ENCODE measurements around the gene SNX30. TPM values are rescaled to one million over a fixed set of nuclear protein-coding genes. Genes with fewer than 3 reads are reported as not detected.
A peak's percentile ranks its signal among the peaks of the same experiment; 100 is the strongest.

Gene SNX30
- total and polyA plus RNA-seq, 2 experiments from 2014 or later = 8.5 to 26.7 TPM

DNA sequence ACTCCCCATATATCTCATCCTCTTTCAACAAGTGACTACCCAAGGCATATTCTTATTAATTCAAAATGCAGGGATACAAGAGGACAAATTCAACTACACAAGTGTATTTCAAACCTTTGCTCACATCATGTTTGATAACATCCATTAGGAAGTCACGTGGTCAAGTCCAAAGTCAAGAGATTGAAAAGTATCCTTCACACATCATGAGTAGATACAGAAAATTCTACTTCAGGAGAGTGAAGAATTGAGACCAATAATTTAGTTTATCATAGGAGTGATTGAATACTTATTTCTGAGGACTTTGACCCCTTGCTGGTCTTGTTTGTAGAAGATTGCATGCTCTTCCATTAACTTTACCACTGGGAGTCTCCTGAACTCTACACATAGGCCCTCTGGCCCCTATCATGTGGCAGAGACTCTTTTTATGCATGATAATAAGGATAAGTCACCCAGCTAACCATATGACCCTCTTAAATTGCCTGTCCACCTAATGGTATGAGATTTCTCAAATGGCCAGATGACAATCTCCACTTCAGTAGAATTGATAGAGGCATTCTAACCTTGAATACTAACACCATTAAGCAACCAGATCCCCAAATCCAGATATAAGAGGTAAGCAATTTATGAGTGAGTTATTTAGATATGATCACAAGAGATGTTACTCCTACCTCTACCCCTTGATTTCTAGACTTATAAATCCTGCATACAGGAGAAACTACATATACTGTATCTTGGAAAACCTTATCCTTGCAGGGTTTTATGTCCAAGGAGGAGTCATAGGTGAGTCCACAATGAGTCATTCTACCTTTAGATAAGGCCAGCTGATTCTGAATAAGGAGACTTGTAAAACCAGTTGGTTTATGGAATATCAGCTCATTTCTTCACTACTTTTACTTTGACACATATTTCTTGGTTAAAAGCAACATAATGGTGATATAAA, 166.8 kb downstream of the SNX30 start:
- Histone ChIP-seq H4K20me1 (ENCODE audit: insufficient read depth) (no peaks in the 10 kb centered on the region), H2AFZ (no peak overlapping the region), H3K9me2 (ENCODE audit: insufficient read depth) (no peaks in the 10 kb centered on the region), H3K4me2 (ENCODE audit: unreplicated experiment) (no peak overlapping the region), H3K27ac (no peak overlapping the region), H3K4me1 (ENCODE audit: insufficient read depth) (no peaks in the 10 kb centered on the region), H3K4me3 (no peak overlapping the region), H3K27me3 (replicated peaks; ENCODE audit: insufficient read depth) (peaks cover 5% of the 10 kb centered on the region; the same call in 1 of the 2 replicates), H3F3A (ENCODE audit: insufficient read depth) (no peaks in the 10 kb centered on the region), H3K36me3 (ENCODE audit: low read depth) (no peaks in the 10 kb centered on the region), H3K9me3 (ENCODE audit: low read depth) (no peaks in the 10 kb centered on the region), H3K79me2 (ENCODE audit: insufficient read depth) (no peaks in the 10 kb centered on the region), H3K9ac (no peak overlapping the region)
- DNase-seq = no peak
- 23 to 38% methylated on average over 1 of the region's 1 CpG for WGBS, 2 experiments (ENCODE audit: low coverage in 1 of 2, low lambda C conversion rate in 2 of 2, missing lambda C conversion rate in 2 of 2)
- in situ Hi-C loops (cut with MboI) = no loop called here
- TF ChIP-seq EZH2phosphoT487 (IDR thresholded peaks at IDR 0.05; ENCODE audit: insufficient read depth, low read depth) = no peak
- no peak for TF ChIP-seq EZH2 (IDR thresholded peaks at IDR 0.05; ENCODE audit: insufficient read depth, poor library complexity, severe bottlenecking)

DNA sequence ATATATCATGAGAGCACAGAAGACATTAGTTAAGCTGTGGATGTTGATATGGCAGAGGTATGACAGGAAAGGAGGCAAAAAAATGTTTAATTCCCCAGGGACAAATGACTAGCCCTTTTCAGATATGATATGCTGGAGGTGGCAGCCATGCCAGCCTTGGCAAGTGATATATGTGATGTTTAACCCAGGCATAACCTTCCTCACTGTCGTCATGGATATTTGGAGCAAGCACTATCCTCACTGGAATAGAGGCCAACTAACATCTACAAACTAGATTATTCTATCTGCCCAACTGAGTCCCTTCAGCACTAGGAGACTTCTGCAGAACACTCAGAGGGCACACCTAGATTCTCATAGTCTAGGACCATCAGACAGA, 167.4 kb downstream of the SNX30 start:
- Histone ChIP-seq H3F3A (ENCODE audit: insufficient read depth) (no peaks in the 10 kb centered on the region), H3K9me3 (ENCODE audit: low read depth) (no peaks in the 10 kb centered on the region), H3K9me2 (ENCODE audit: insufficient read depth) (no peaks in the 10 kb centered on the region), H3K4me3 (no peak overlapping the region), H3K27ac (no peak overlapping the region), H3K4me2 (ENCODE audit: unreplicated experiment) (no peak overlapping the region), H3K36me3 (ENCODE audit: low read depth) (no peaks in the 10 kb centered on the region), H2AFZ (no peak overlapping the region), H3K27me3 (replicated peaks; ENCODE audit: insufficient read depth) (peaks cover 5% of the 10 kb centered on the region; the same call in 1 of the 2 replicates), H3K79me2 (ENCODE audit: insufficient read depth) (no peaks in the 10 kb centered on the region), H4K20me1 (ENCODE audit: insufficient read depth) (no peaks in the 10 kb centered on the region), H3K9ac (no peak overlapping the region), H3K4me1 (ENCODE audit: insufficient read depth) (no peaks in the 10 kb centered on the region)
- WGBS, 2 experiments (ENCODE audit: low coverage in 1 of 2, low lambda C conversion rate in 2 of 2, missing lambda C conversion rate in 2 of 2) = 32 to 44% methylated on average over 1 of the region's 1 CpG
- no peak for TF ChIP-seq EZH2 (IDR thresholded peaks at IDR 0.05; ENCODE audit: insufficient read depth, poor library complexity, severe bottlenecking)
- TF ChIP-seq EZH2phosphoT487 (IDR thresholded peaks at IDR 0.05; ENCODE audit: insufficient read depth, low read depth) = no peak
- DNase-seq = no peak
- in situ Hi-C loops (cut with MboI) = no loop called here

DNA sequence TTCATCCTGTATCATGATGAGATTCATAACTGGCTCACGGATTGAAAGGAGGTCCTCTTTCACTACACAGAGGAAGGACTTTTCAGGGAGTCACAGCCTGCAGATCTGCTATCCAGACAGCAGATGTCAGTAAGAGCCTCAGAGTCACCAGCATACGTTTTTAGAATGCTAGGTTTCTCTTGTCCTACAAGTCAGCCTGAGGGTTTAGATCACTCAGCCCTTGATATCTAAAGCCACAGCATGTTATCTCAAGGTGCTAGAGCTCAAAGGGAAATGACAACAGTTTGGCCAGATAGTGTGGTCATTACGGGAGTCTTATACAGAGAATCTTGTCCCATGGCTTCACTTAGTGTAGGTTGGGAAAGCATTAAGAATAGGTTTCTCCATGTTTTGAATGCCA, 171.0 kb downstream of the SNX30 start:
- H4K20me1 ChIP-seq (ENCODE audit: insufficient read depth) = no peaks in the 10 kb centered on the region
- H2AFZ ChIP-seq = peak overlapping the region; percentile 31; the same call in 1 of the 2 replicates
- no peaks in the 10 kb centered on the region for H3K9me2 ChIP-seq (ENCODE audit: insufficient read depth)
- no peaks in the 10 kb centered on the region for H3K9me3 ChIP-seq (ENCODE audit: low read depth)
- H3K4me1 ChIP-seq (ENCODE audit: insufficient read depth) = no peaks in the 10 kb centered on the region
- no peak overlapping the region for H3K9ac ChIP-seq
- DNase-seq = peak; percentile 78
- no peak overlapping the region for H3K4me3 ChIP-seq
- no peaks in the 10 kb centered on the region for H3K36me3 ChIP-seq (ENCODE audit: low read depth)
- H3K27ac ChIP-seq = no peak overlapping the region
- 3 to 8% methylated on average over 3 of the region's 3 CpGs for WGBS, 2 experiments (ENCODE audit: low coverage in 1 of 2, low lambda C conversion rate in 2 of 2, missing lambda C conversion rate in 2 of 2)
- no peak overlapping the region for H3K4me2 ChIP-seq (ENCODE audit: unreplicated experiment)
- TF ChIP-seq EZH2 (IDR thresholded peaks at IDR 0.05; ENCODE audit: insufficient read depth, poor library complexity, severe bottlenecking) (no peak), EZH2phosphoT487 (IDR thresholded peaks at IDR 0.05; ENCODE audit: insufficient read depth, low read depth) (no peak)
- in situ Hi-C loops (cut with MboI) = no loop called here
- H3K27me3 ChIP-seq (replicated peaks; ENCODE audit: insufficient read depth) = no peaks in the 10 kb centered on the region; the same call in 1 of the 2 replicates
- no peaks in the 10 kb centered on the region for H3F3A ChIP-seq (ENCODE audit: insufficient read depth)
- no peaks in the 10 kb centered on the region for H3K79me2 ChIP-seq (ENCODE audit: insufficient read depth)

Other genes with a start within 250 kb of the SNX30 start
- gene INIP, start 32.6 kb upstream of the SNX30 start, total RNA-seq (2014; rRNA removed; shearing (Covaris generic)) = 18.5 and 22.9 TPM in 2 replicates
- gene INIP, start 32.6 kb upstream of the SNX30 start, polyA plus RNA-seq (2016; fragmentation: Nextera tagmentation; extraction: Ambion mirVana) = 29.7 and 33.4 TPM in 2 replicates
- not detected in 2 replicates for gene SLC46A2, start 140.1 kb downstream of the SNX30 start, total RNA-seq (2014; rRNA removed; shearing (Covaris generic))
- gene SLC46A2, start 140.1 kb downstream of the SNX30 start, polyA plus RNA-seq (2016; fragmentation: Nextera tagmentation; extraction: Ambion mirVana) = 0.10 TPM in 1 of 2 replicates, not detected in the other